ENCODE results near the gene MYOM1. TPM values are rescaled to one million over a fixed set of nuclear protein-coding genes. Genes with fewer than 3 reads are reported as not detected.

Gene MYOM1
- total RNA-seq, 1 donor from 2014 or later: 661 TPM

DNA sequence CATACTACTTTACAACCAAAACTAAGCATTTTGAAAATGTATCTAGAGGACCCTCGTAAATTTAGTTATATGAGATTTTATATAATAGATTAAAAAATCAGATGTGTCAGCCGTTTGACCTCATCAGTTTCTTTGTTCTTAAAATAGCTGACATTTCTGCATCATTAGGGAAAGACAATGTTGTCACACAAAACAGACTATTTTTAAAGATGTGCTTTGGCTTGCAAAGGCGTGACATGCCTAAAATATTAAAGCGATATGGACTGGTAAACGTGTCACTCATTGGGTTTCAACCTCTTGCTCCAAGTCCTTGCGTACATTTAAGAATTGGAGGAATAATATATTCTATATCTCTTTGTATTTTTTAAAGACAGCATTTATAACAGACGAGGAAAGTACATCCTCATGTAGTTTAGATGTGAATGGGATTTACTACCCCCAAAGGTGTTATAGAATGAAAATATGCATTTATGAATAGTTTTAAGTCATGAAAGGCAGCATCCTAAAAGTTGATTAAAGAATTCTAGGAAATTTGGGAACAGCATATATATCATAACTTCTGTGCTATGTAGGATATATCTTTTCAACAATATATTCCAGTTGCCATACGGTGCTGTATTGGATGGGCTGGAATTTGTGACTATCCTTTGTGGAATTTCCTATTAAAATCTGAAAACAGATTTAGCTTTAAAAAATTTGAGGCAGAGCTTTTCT is 31.6 kb upstream of the MYOM1 start:
- H3K9ac ChIP-seq (ENCODE audit: low read depth in 1 of 3, low read length in 3 of 3): peak overlapping the region; percentile 73 to 99 (median 74)
- no peaks in the 10 kb centered on the region for H3K9me3 ChIP-seq (ENCODE audit: control insufficient read depth in 3 of 3, low read length in 3 of 3)
- peaks cover 26 to 33% (median 27%) of the 10 kb centered on the region in 3 donors for H3K36me3 ChIP-seq (ENCODE audit: control insufficient read depth in 3 of 3, insufficient read depth in 3 of 3, low read length in 3 of 3)
- no peaks in the 10 kb centered on the region for H3K27me3 ChIP-seq (ENCODE audit: control insufficient read depth in 3 of 3, insufficient read depth in 3 of 3, low read length in 3 of 3)
- peak overlapping the region; percentile 99 for H3K27ac ChIP-seq (ENCODE audit: low read depth, low read length)
- peak overlapping the region; percentile 57 to 70 (median 66) for H3K4me3 ChIP-seq (ENCODE audit: low read length in 3 of 3)
- H3K4me1 ChIP-seq (ENCODE audit: control insufficient read depth in 3 of 3, insufficient read depth in 3 of 3, low read length in 3 of 3): peaks cover 5 to 57% (median 24%) of the 10 kb centered on the region in 3 donors

DNA sequence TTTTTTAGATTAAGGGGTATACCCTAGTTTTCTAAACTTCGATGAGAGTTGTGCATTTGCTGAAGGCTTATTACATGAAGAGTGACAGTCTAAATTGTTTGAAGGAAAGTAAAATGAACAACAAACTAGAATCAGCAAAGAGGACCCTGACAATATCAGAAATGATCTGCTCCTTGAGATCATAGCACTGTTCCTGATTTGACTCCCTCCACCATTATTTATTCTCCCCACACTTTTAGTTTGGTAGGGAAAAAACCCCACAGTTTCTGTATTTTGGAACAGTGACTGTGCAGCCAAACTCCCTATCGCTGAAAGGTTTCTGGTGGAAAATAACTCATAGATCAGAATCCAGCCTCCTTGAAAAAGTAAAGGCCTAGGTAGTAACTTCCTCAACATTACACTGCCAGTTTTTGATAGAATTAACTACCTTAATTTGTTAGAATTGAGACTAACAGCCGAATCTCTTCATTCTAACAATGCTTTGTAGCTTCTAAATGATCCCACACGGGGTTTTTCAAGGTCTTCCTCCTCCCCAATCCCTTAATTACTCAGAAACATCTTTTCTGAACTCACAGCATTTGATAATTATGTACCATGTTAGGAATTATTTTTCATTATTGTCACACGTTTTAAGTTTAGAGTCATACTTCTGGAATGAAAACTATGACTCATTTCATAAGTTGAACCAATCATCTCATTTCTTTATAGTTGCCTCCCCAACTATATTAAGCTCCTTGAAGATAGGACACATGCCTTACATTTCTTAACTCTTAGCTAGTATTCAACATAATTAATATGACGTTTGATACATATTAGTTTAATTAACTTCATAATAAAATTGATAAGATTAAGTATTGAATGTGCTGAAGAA is 30.7 kb upstream of the MYOM1 start:
- H3K36me3 ChIP-seq (ENCODE audit: control insufficient read depth in 3 of 3, insufficient read depth in 3 of 3, low read length in 3 of 3): peaks cover 21 to 28% (median 24%) of the 10 kb centered on the region in 3 donors
- peak overlapping the region; percentile 8 to 99 (median 61) for H3K9ac ChIP-seq (ENCODE audit: low read depth in 1 of 3, low read length in 3 of 3)
- peak overlapping the region in 2 of 3 donors; percentile 7 to 49 for H3K4me3 ChIP-seq (ENCODE audit: low read length in 3 of 3)
- H3K4me1 ChIP-seq (ENCODE audit: control insufficient read depth in 3 of 3, insufficient read depth in 3 of 3, low read length in 3 of 3): peaks cover 11 to 56% (median 23%) of the 10 kb centered on the region in 3 donors
- H3K9me3 ChIP-seq (ENCODE audit: control insufficient read depth in 3 of 3, low read length in 3 of 3): no peaks in the 10 kb centered on the region
- no peaks in the 10 kb centered on the region for H3K27me3 ChIP-seq (ENCODE audit: control insufficient read depth in 3 of 3, insufficient read depth in 3 of 3, low read length in 3 of 3)
- peak overlapping the region; percentile 99 for H3K27ac ChIP-seq (ENCODE audit: low read depth, low read length)

GRCh38 chr18:3248658-3249359 is 29.0 kb upstream of the MYOM1 start:
- H3K4me3 ChIP-seq (ENCODE audit: low read length in 3 of 3): peak overlapping the region; percentile 84 to 95 (median 94)
- H3K36me3 ChIP-seq (ENCODE audit: control insufficient read depth in 3 of 3, insufficient read depth in 3 of 3, low read length in 3 of 3): peaks cover 7 to 12% (median 8%) of the 10 kb centered on the region in 3 donors
- peak overlapping the region; percentile 99 for H3K27ac ChIP-seq (ENCODE audit: low read depth, low read length)
- H3K4me1 ChIP-seq (ENCODE audit: control insufficient read depth in 3 of 3, insufficient read depth in 3 of 3, low read length in 3 of 3): peaks cover 21 to 55% (median 22%) of the 10 kb centered on the region in 3 donors
- no peaks in the 10 kb centered on the region for H3K9me3 ChIP-seq (ENCODE audit: control insufficient read depth in 3 of 3, low read length in 3 of 3)
- H3K27me3 ChIP-seq (ENCODE audit: control insufficient read depth in 3 of 3, insufficient read depth in 3 of 3, low read length in 3 of 3): no peaks in the 10 kb centered on the region
- peak overlapping the region; percentile 98 to 99 (median 99) for H3K9ac ChIP-seq (ENCODE audit: low read depth in 1 of 3, low read length in 3 of 3)

DNA sequence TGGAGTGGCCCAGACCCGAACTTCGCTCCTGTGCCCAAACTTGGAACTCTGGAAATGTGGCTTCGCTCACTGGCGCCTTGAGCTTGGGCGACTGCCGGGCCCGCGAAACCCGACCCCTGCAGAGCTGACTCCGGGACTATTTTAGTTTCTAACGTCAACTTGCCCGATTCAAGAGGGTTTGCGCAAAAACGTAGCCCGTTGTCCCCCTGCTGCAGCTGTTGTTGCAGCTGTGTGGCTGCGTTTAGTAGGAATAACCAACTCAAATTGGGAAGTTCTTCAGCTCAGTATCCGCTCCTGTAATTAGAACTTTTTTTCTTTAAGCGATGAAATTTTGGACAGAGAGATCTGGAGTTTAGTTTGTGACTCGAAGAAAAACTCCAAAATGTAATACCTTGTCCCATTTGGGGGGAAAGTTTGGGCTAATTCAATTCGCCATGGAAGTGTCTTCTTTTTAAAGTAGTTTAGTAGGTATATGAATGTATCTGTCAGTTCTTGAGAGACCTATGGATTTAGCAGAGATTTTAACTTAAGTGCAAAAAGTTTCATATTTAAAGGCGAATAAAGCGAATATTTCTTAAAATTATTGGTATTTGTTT is 28.4 kb upstream of the MYOM1 start:
- H3K4me3 ChIP-seq (ENCODE audit: low read length in 3 of 3): peak overlapping the region; percentile 84 to 95 (median 94)
- no peaks in the 10 kb centered on the region for H3K9me3 ChIP-seq (ENCODE audit: control insufficient read depth in 3 of 3, low read length in 3 of 3)
- H3K4me1 ChIP-seq (ENCODE audit: control insufficient read depth in 3 of 3, insufficient read depth in 3 of 3, low read length in 3 of 3): peaks cover 21 to 49% (median 23%) of the 10 kb centered on the region in 3 donors
- peak overlapping the region; percentile 99 for H3K27ac ChIP-seq (ENCODE audit: low read depth, low read length)
- H3K36me3 ChIP-seq (ENCODE audit: control insufficient read depth in 3 of 3, insufficient read depth in 3 of 3, low read length in 3 of 3): peaks cover under 1 to 6% (median 3%) of the 10 kb centered on the region in 3 donors
- H3K9ac ChIP-seq (ENCODE audit: low read depth in 1 of 3, low read length in 3 of 3): peak overlapping the region; percentile 98 to 99 (median 99)
- no peaks in the 10 kb centered on the region for H3K27me3 ChIP-seq (ENCODE audit: control insufficient read depth in 3 of 3, insufficient read depth in 3 of 3, low read length in 3 of 3)

DNA sequence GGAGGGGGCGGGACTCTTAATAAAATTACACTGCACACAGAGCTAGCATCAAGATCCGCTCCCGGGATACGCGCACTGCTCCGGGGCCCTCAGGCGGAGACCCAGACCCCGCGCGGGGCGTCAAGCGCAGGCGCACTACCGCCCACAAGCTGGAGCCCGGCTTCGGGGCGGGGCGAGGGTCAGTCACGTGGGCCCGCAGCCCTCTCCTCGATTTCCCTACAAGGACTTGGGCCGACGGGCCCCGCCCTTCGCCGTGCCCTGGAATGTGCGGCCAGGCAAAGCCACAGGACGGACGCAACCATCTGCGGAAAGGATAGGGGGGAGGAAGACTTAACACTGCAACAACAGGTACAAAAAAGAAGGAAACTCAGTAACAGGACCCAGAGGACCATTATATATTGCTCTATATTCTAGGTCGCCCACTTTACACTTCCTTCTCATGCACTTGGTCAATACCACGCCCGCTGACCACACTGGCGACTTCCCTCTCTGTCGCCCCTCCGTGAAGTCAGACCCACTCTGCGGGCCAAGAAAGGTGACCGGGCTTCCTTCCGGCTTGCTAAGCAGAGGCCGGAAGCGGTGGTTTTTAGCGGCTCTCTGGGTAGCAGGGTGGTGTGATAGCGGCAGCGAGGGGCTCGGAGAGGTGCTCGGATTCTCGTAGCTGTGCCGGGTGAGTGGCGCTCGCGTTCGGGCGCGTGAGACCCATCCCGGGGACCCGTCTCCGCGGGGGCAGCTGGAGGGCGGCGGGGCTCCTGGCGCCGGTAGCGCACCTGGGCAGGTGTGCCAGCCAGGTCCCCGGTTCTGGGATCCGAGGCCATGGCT is 27.7 kb upstream of the MYOM1 start, which contains the start of gene MYL12A:
MYL12A (plus strand) TSS at position 562 of the 822 bp plus-strand sequence. CDS start 5,447 bp downstream, outside the sequence.
- H3K9ac ChIP-seq (ENCODE audit: low read depth in 1 of 3, low read length in 3 of 3): peak within 1 kb of the TSS; percentile 98 to 99 (median 99)
- H3K9me3 ChIP-seq (ENCODE audit: control insufficient read depth in 3 of 3, low read length in 3 of 3): no peaks in the 10 kb centered on the region
- peaks cover 21 to 42% (median 23%) of the 10 kb centered on the region in 3 donors for H3K4me1 ChIP-seq (ENCODE audit: control insufficient read depth in 3 of 3, insufficient read depth in 3 of 3, low read length in 3 of 3)
- H3K36me3 ChIP-seq (ENCODE audit: control insufficient read depth in 3 of 3, insufficient read depth in 3 of 3, low read length in 3 of 3): no peaks in the 10 kb centered on the region
- peak within 1 kb of the TSS; percentile 99 for H3K27ac ChIP-seq (ENCODE audit: low read depth, low read length)
- peak within 1 kb of the TSS; percentile 84 to 95 (median 94) for H3K4me3 ChIP-seq (ENCODE audit: low read length in 3 of 3)
- H3K27me3 ChIP-seq (ENCODE audit: control insufficient read depth in 3 of 3, insufficient read depth in 3 of 3, low read length in 3 of 3): no peaks in the 10 kb centered on the region

DNA sequence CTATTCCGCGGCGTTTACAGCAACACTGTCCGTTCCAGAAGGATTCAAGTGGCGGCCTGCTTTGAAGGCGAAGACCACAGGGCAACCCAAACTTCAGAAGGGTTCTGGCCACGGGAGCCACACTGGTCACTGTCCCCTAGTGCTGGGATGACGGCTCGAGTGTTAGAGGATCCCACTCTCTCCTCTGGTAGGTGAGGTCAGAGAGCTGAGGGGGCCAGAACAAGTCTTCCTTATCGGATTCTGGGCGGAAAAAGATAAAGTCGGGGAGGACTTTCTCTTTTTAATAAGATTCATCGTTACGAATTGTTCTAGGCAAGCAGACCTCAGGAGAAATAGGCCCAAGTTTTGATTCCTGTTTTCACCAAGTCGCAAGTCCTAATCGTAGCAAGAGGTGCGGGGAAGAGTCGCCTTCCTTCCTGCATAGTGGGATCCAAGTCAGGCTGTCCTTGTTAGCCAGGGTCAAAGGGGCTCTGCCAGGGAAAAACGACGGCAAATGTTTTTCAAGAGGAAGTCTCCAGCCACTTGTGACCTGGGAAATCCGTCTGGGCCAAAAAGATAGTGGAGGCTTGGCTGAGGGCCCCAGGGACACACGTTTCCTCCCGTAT is 27.0 kb upstream of the MYOM1 start:
- no peaks in the 10 kb centered on the region for H3K9me3 ChIP-seq (ENCODE audit: control insufficient read depth in 3 of 3, low read length in 3 of 3)
- H3K4me3 ChIP-seq (ENCODE audit: low read length in 3 of 3): peak overlapping the region; percentile 79 to 94 (median 84)
- peaks cover 21 to 36% (median 23%) of the 10 kb centered on the region in 3 donors for H3K4me1 ChIP-seq (ENCODE audit: control insufficient read depth in 3 of 3, insufficient read depth in 3 of 3, low read length in 3 of 3)
- peak overlapping the region; percentile 96 to 99 (median 98) for H3K9ac ChIP-seq (ENCODE audit: low read depth in 1 of 3, low read length in 3 of 3)
- H3K27ac ChIP-seq (ENCODE audit: low read depth, low read length): peak overlapping the region; percentile 99
- H3K27me3 ChIP-seq (ENCODE audit: control insufficient read depth in 3 of 3, insufficient read depth in 3 of 3, low read length in 3 of 3): no peaks in the 10 kb centered on the region
- no peaks in the 10 kb centered on the region for H3K36me3 ChIP-seq (ENCODE audit: control insufficient read depth in 3 of 3, insufficient read depth in 3 of 3, low read length in 3 of 3)

DNA sequence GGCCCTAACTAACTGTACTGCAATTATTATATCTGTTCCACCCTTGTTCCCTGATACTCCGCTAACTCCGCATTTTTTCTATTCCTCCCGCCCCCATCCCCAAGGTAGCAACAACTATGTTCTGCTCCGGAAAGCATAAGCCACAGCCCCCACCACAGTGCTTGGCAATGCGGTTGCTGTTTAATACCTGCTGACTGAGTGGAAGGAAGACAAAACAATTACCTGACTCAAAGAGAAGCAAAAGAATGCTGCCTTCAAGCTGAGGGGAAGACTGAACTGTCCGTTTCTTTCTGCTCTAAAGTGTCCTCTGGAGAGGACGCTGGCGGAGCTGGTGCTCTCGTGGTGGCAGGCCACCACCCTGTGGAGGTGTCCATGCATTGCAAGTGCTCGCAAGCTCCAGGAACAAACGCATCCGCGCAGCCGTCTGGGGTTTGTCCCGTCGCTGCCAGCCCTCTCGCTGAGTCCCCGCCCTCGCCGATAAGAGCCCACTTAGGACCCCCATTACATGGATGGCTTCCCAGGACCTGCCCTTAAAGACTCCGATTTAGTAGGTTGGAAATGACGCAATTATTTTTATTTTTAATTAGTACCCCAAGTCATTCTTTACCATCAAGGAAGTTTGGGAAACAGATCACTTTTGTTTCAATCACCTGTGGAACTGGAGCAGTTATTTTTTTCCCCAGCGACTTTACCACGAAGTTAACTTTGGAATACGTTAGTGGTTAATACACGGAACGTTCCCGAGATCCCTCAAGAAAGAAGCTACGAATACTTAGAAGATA is 26.3 kb upstream of the MYOM1 start:
- Histone ChIP-seq H3K36me3 (ENCODE audit: control insufficient read depth in 3 of 3, insufficient read depth in 3 of 3, low read length in 3 of 3) (peaks cover 0 to 2% (median 0%) of the 10 kb centered on the region in 3 donors), H3K27ac (ENCODE audit: low read depth, low read length) (peak overlapping the region; percentile 99), H3K9ac (ENCODE audit: low read depth in 1 of 3, low read length in 3 of 3) (peak overlapping the region; percentile 96 to 99 (median 98)), H3K4me3 (ENCODE audit: low read length in 3 of 3) (peak overlapping the region; percentile 79 to 94 (median 84)), H3K27me3 (ENCODE audit: control insufficient read depth in 3 of 3, insufficient read depth in 3 of 3, low read length in 3 of 3) (no peaks in the 10 kb centered on the region), H3K4me1 (ENCODE audit: control insufficient read depth in 3 of 3, insufficient read depth in 3 of 3, low read length in 3 of 3) (peaks cover 21 to 31% (median 23%) of the 10 kb centered on the region in 3 donors), H3K9me3 (ENCODE audit: control insufficient read depth in 3 of 3, low read length in 3 of 3) (no peaks in the 10 kb centered on the region)

DNA sequence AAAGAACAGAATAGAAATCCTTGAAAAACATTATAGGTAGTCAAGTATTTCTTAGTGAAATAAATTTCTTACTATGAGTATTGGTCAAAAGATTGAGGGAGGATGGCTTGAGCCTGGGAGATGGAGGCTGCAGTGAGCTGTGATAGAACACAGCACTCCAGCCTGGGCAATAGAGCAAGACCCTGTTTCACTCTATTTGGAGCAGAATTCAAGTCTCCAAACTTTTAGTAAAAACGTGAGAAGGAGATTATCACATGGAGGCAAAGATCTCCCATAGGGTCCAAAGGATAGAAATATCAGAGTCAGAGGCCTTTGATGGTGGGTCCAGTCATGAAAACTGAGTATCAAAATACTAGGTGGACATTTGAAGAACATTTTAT is 25.4 kb upstream of the MYOM1 start:
- Histone ChIP-seq H3K4me3 (ENCODE audit: low read length in 3 of 3) (peak overlapping the region; percentile 79 to 94 (median 84)), H3K27me3 (ENCODE audit: control insufficient read depth in 3 of 3, insufficient read depth in 3 of 3, low read length in 3 of 3) (no peaks in the 10 kb centered on the region), H3K9me3 (ENCODE audit: control insufficient read depth in 3 of 3, low read length in 3 of 3) (no peaks in the 10 kb centered on the region), H3K36me3 (ENCODE audit: control insufficient read depth in 3 of 3, insufficient read depth in 3 of 3, low read length in 3 of 3) (peaks cover 0 to 2% (median 0%) of the 10 kb centered on the region in 3 donors), H3K4me1 (ENCODE audit: control insufficient read depth in 3 of 3, insufficient read depth in 3 of 3, low read length in 3 of 3) (peaks cover 16 to 25% (median 19%) of the 10 kb centered on the region in 3 donors), H3K27ac (ENCODE audit: low read depth, low read length) (peak overlapping the region; percentile 99), H3K9ac (ENCODE audit: low read depth in 1 of 3, low read length in 3 of 3) (peak overlapping the region in 2 of 3 donors; percentile 98 to 99)
